Stomach (tissue), 9 donors: ENCODE data around the gene GUCY1A2. TPM values are rescaled to one million over a fixed set of nuclear protein-coding genes. Genes with fewer than 3 reads are reported as not detected.

Experiments used
- DNase-seq, 2 donors: peaks; one replicate each; pipeline versions ENCODE4 v3.0.0 to v3.0.0-alpha.2; 2013 to 2019
- H3K27ac ChIP-seq, 5 donors: fragments of 200-600 bp in 4 of 5; sonication (generic) in 4 of 5; one replicate each; pipeline ENCODE4 v1.5.1; 2013 to 2019; ENCODE audit warnings: mild to moderate bottlenecking in 1 of 5, moderate library complexity in 1 of 5
- H3K27me3 ChIP-seq, 3 donors: fragments of 200-600 bp; sonication (generic); one replicate each; pipeline ENCODE4 v1.5.1; 2017 to 2019; ENCODE audit warnings: mixed run types in 1 of 3
- H3K36me3 ChIP-seq, 4 donors: fragments of 200-600 bp; sonication (generic); 1 replicate in 3 of 4; 2 replicates in 1 of 4; pipeline ENCODE4 v1.5.1; 2016 to 2019
- H3K4me1 ChIP-seq, 4 donors: fragments of 200-600 bp; sonication (generic); one replicate each; pipeline ENCODE4 v1.5.1; 2016 to 2019
- H3K4me3 ChIP-seq, 4 donors: fragments of 200-600 bp; sonication (generic) in 3 of 4; one replicate each; pipeline ENCODE4 v1.5.1; 2016 to 2019; ENCODE audit warnings: mild to moderate bottlenecking in 1 of 4
- H3K9me3 ChIP-seq, 4 donors: fragments of 200-600 bp; sonication (generic); one replicate each; pipeline ENCODE4 v1.5.1; 2016 to 2019
- EP300 ChIP-seq: sonication (generic); formaldehyde crosslinking; IDR thresholded peaks from one replicate; pipeline ENCODE4 v1.6.1; 2017; ENCODE audit warnings: antibody characterized with exemption
- POLR2A ChIP-seq, 4 donors: fragments of 450-650 bp; IDR thresholded peaks; one replicate each; pipeline ENCODE4 v1.6.1; 2016; ENCODE audit warnings: antibody characterized with exemption in 4 of 4, control low read depth in 2 of 4, mild to moderate bottlenecking in 1 of 4, moderate library complexity in 1 of 4
- POLR2AphosphoS5 ChIP-seq, 3 donors: sonication (generic); formaldehyde crosslinking; IDR thresholded peaks; one replicate each; pipeline ENCODE4 v1.6.1; 2016; ENCODE audit warnings: antibody characterized with exemption in 3 of 3
- WGBS, 5 donors: extraction: QIAGEN DNeasy Blood & Tissue Kit in 3 of 5; methylation state at CpG; one replicate each; pipeline versions ENCODE4 v1.1.5 to v1.1.7; 2013 to 2018; 5-methylcytosine and 5-hydroxymethylcytosine counted together
- intact Hi-C: fragments of 100-400 bp; cut with DNase I; formaldehyde crosslinking; loops from one replicate; pipeline ENCODE4 v1.15.1; 2023; ENCODE audit warnings: low total_unique reads
- polyA plus RNA-seq, 3 donors: library from polyadenylated mRNA; stranded (reverse); fragments of 200-250 nt; gene quantifications; one replicate each; pipeline ENCODE4 v1.2.3, GENCODE V29; 2013
- total RNA-seq, 5 donors: library from RNA; depleted of rRNA; stranded (reverse); fragments of >200 nt; gene quantifications; one replicate each; pipeline versions ENCODE4 v1.1.0 to v1.2.3, GENCODE V29; 2014 to 2016
- TF ChIP-seq, protein P1 (sequence below), 7 experiments: fragments of 450-650 bp in 4 of 7; fragments of 200-600 bp in 3 of 7; sonication (generic) in 3 of 7; IDR thresholded peaks; one replicate each; pipeline ENCODE4 v1.5.1; 2016 to 2019; ENCODE audit warnings: antibody characterized with exemption in 7 of 7, control low read depth in 2 of 7, mild to moderate bottlenecking in 1 of 7
- donor health status: healthy with polysubstance abuse.
- donor health status: Bipolar disorder and iron deficiency.
- donor health status: healthy.

The GUCY1A2 gene
- total and polyA plus RNA-seq, 8 donors: 0.10 to 15.1 (median 4.3) TPM

DNA sequence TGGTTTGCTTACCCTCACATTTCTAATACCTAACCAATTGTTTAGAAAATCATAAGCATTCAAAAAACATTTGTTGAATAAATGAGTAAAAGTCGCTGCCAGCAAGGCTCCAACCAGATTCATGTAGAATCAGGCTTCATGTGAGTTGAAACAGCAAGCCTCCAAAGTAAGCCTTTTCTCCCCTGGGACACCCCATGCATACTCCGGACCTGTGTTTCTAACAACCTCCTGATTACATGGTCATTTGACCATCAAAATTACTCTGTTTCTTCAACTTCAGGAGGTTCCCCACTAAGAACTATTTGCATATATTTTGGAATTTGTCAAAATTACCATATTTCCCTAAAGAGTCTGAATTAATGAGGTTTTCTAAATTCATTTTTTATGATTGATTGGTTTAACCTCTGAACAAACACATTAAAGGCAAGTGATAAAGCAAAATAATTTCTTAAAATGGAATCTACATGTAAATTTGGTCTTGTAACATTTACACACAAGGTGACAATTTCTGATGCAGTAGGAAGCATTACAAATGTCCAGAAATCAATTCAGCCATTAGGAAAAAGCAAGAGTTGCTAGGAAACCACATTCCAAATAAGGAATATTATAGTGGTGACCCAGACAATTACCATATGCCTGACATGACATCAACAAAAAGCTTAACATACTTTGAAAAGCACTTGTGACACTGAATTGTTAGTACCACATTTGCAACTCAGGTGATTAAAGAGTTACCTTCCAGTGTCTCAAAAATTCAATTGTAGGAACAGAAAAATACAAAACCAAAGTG is 252.6 kb downstream of the GUCY1A2 start:
- WGBS, 5 donors: 66 to 78% (median 72%) methylated on average over 2 of the region's 2 CpGs
- Histone ChIP-seq H3K27me3 (no peaks in the 10 kb centered on the region), H3K4me1 (no peaks in the 10 kb centered on the region), H3K4me3 (no peak overlapping the region), H3K9me3 (no peaks in the 10 kb centered on the region), H3K36me3 (no peaks in the 10 kb centered on the region), H3K27ac (no peak overlapping the region)
- peak in 1 of 2 donors; percentile 28 for DNase-seq
- intact Hi-C loops: no loop called here
- no peak for TF ChIP-seq POLR2A (IDR thresholded peaks at IDR 0.05)
- no peak for TF ChIP-seq EP300
- no peak for TF ChIP-seq POLR2AphosphoS5 (IDR thresholded peaks at IDR 0.05)
- TF ChIP-seq, protein P1, sequence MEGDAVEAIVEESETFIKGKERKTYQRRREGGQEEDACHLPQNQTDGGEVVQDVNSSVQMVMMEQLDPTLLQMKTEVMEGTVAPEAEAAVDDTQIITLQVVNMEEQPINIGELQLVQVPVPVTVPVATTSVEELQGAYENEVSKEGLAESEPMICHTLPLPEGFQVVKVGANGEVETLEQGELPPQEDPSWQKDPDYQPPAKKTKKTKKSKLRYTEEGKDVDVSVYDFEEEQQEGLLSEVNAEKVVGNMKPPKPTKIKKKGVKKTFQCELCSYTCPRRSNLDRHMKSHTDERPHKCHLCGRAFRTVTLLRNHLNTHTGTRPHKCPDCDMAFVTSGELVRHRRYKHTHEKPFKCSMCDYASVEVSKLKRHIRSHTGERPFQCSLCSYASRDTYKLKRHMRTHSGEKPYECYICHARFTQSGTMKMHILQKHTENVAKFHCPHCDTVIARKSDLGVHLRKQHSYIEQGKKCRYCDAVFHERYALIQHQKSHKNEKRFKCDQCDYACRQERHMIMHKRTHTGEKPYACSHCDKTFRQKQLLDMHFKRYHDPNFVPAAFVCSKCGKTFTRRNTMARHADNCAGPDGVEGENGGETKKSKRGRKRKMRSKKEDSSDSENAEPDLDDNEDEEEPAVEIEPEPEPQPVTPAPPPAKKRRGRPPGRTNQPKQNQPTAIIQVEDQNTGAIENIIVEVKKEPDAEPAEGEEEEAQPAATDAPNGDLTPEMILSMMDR (IDR thresholded peaks at IDR 0.05): no peak

DNA sequence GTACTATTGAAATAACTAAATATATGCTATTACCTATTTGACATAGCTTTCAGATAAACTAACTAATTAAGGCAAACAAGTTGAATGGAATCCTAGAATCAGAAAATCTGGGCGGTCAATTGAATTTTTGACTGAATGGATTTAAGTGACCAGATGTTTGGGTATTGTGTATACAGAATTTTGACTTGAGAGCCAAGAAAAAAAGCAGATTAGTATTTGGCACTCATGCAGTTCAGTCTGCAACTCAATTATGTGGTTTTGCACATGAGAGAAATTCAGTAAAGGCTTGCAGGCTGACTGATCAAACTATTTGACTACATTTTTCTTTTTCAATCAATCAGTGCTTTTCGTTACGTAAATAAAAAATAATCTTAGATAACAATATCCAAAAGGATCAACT is 254.8 kb downstream of the GUCY1A2 start:
- intact Hi-C loops: no loop called here
- H3K27me3 ChIP-seq: no peaks in the 10 kb centered on the region
- 67 to 76% (median 70%) methylated on average over 3 of the region's 3 CpGs for WGBS, 5 donors
- TF ChIP-seq, protein P1 (IDR thresholded peaks at IDR 0.05): no peak
- TF ChIP-seq POLR2AphosphoS5 (IDR thresholded peaks at IDR 0.05) (no peak), POLR2A (IDR thresholded peaks at IDR 0.05) (no peak), EP300 (no peak)
- peak in 1 of 2 donors; percentile 25 for DNase-seq
- no peaks in the 10 kb centered on the region for H3K36me3 ChIP-seq
- no peak overlapping the region for H3K4me3 ChIP-seq
- H3K4me1 ChIP-seq: no peaks in the 10 kb centered on the region
- no peaks in the 10 kb centered on the region for H3K9me3 ChIP-seq
- H3K27ac ChIP-seq: no peak overlapping the region

DNA sequence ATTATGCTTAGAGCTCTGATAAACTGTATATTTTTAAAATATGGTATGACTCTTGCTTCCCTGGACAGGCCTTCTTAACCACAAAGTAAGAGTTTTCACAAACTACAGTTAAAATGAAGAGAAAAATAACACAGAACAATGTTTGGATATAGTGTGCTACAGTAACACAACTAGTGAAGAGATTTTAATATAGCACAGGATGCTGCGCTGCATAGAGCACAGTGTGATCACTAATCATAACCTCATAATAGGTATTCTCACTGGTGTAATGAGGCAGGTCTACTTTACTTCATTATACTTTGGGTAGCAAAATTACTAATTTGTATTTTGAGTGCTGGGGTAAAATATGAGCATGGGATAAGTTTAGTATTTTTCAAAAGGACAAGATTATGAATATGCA is 256.5 kb downstream of the GUCY1A2 start:
- no peaks in the 10 kb centered on the region for H3K36me3 ChIP-seq
- H3K9me3 ChIP-seq: peaks cover 0 to 12% (median 0%) of the 10 kb centered on the region in 4 donors
- intact Hi-C loops: no loop called here
- no peaks in the 10 kb centered on the region for H3K27me3 ChIP-seq
- DNase-seq: no peak
- TF ChIP-seq POLR2A (IDR thresholded peaks at IDR 0.05) (no peak), POLR2AphosphoS5 (IDR thresholded peaks at IDR 0.05) (no peak), EP300 (no peak)
- TF ChIP-seq, protein P1 (IDR thresholded peaks at IDR 0.05): no peak
- H3K4me1 ChIP-seq: no peaks in the 10 kb centered on the region
- WGBS, 5 donors: 88 to 98% (median 91%) methylated on average over 1 of the region's 1 CpG
- H3K4me3 ChIP-seq: no peak overlapping the region
- no peak overlapping the region for H3K27ac ChIP-seq

DNA sequence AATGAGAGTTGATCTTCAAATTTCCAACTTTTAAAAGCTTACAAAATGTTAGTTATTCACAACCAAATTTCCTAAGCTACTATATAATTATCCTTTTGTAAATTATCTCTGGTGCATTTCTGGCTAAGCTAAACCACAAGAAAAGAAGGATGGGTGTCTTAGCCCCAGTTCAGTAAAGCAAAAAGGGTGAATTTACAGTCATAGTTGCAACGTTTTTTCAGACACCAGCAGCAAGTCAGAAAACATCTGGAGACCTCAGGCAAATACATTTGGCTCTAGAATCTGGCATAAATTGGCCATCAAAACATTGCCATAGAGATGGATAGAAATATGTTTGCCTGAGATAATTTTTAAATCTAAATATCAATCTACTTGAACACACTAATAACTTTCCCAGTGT is 257.0 kb downstream of the GUCY1A2 start:
- Histone ChIP-seq H3K36me3 (no peaks in the 10 kb centered on the region), H3K27me3 (no peaks in the 10 kb centered on the region), H3K4me3 (no peak overlapping the region), H3K4me1 (no peaks in the 10 kb centered on the region), H3K27ac (no peak overlapping the region), H3K9me3 (peaks cover 0 to 12% (median 0%) of the 10 kb centered on the region in 4 donors)
- no peak for TF ChIP-seq POLR2AphosphoS5 (IDR thresholded peaks at IDR 0.05)
- TF ChIP-seq, protein P1 (IDR thresholded peaks at IDR 0.05): no peak
- TF ChIP-seq EP300: no peak
- no peak for TF ChIP-seq POLR2A (IDR thresholded peaks at IDR 0.05)
- DNase-seq: no peak
- intact Hi-C loops: no loop called here
- 3 to 22% (median 14%) methylated on average over 1 of the region's 1 CpG for WGBS, 5 donors
